ENCODE data around the gene SCRT2.

SCRT2 gene

GRCh38 chr20:709991-710779 lies 34.6 kb upstream of the SCRT2 start:
- peaks cover 11% of the 10 kb centered on the region for H3K27me3 ChIP-seq (replicated peaks)
- H3K4me3 ChIP-seq (ENCODE audit: low read depth, low read length), result no peak overlapping the region
- no peak for TF ChIP-seq CTCF (IDR thresholded peaks at IDR 0.05; ENCODE audit: low read depth, low read length, missing control alignments)
- no peak for DNase-seq
- H3K27ac ChIP-seq, result no peak overlapping the region
- no peaks in the 10 kb centered on the region for H3K36me3 ChIP-seq (replicated peaks)
- in situ Hi-C loops (cut with HindIII; ENCODE audit: low pct_ligation_motif_present, low sequenced_read_pairs), result no loop called here

GRCh38 chr20:709423-709822 lies 33.8 kb upstream of the SCRT2 start:
- DNase-seq, result no peak
- in situ Hi-C loops (cut with HindIII; ENCODE audit: low pct_ligation_motif_present, low sequenced_read_pairs), result no loop called here
- Histone ChIP-seq H3K27me3 (replicated peaks) (peaks cover 11% of the 10 kb centered on the region), H3K4me3 (ENCODE audit: low read depth, low read length) (no peak overlapping the region), H3K36me3 (replicated peaks) (no peaks in the 10 kb centered on the region), H3K27ac (no peak overlapping the region)
- TF ChIP-seq CTCF (IDR thresholded peaks at IDR 0.05; ENCODE audit: low read depth, low read length, missing control alignments), result no peak

- TF ChIP-seq CTCF (IDR thresholded peaks at IDR 0.05; ENCODE audit: low read depth, low read length, missing control alignments), result no peak
- no peak overlapping the region for H3K4me3 ChIP-seq (ENCODE audit: low read depth, low read length)
- no peaks in the 10 kb centered on the region for H3K36me3 ChIP-seq (replicated peaks)
- peaks cover 11% of the 10 kb centered on the region for H3K27me3 ChIP-seq (replicated peaks)
- no peak overlapping the region for H3K27ac ChIP-seq
- in situ Hi-C loops (cut with HindIII; ENCODE audit: low pct_ligation_motif_present, low sequenced_read_pairs), result no loop called here
- no peak for DNase-seq
These were observed 33.4 kb upstream of the SCRT2 start for GRCh38 chr20:708956-709355.

- Histone ChIP-seq H3K27ac (no peak overlapping the region), H3K27me3 (replicated peaks) (peaks cover 11% of the 10 kb centered on the region), H3K36me3 (replicated peaks) (no peaks in the 10 kb centered on the region), H3K4me3 (ENCODE audit: low read depth, low read length) (no peak overlapping the region)
- in situ Hi-C loops (cut with HindIII; ENCODE audit: low pct_ligation_motif_present, low sequenced_read_pairs), result no loop called here
- DNase-seq, result no peak
- no peak for TF ChIP-seq CTCF (IDR thresholded peaks at IDR 0.05; ENCODE audit: low read depth, low read length, missing control alignments)
These were observed 32.0 kb upstream of the SCRT2 start for GRCh38 chr20:707451-708110.

GRCh38 chr20:706366-706885 lies 30.8 kb upstream of the SCRT2 start:
- no peak for TF ChIP-seq CTCF (IDR thresholded peaks at IDR 0.05; ENCODE audit: low read depth, low read length, missing control alignments)
- Histone ChIP-seq H3K27me3 (replicated peaks) (peaks cover 10% of the 10 kb centered on the region), H3K27ac (no peak overlapping the region), H3K4me3 (ENCODE audit: low read depth, low read length) (no peak overlapping the region), H3K36me3 (replicated peaks) (no peaks in the 10 kb centered on the region)
- DNase-seq, result no peak
- in situ Hi-C loops (cut with HindIII; ENCODE audit: low pct_ligation_motif_present, low sequenced_read_pairs), result no loop called here

Measured in brain microvascular endothelial cell (primary cell).